Heart right ventricle (tissue), 16 donors: Measurements from ENCODE around the gene TRAPPC6A. TPM values are rescaled to one million over a fixed set of nuclear protein-coding genes. Genes with fewer than 3 reads are reported as not detected.
A peak's percentile ranks its signal among the peaks of the same experiment; 100 is the strongest.

Experiments
- ATAC-seq, 8 donors: fragments of 200-7000 bp; cut with Tn5 transposase; one replicate each; pipeline ENCODE4 v1.9.1; 2020; ENCODE audit warnings: mild to moderate bottlenecking in 8 of 8, moderate library complexity in 8 of 8, moderate number of reproducible peaks in 1 of 8
- DNase-seq, 2 donors: peaks; one replicate each; pipeline ENCODE4 v3.0.0-alpha.2; 2020
- H3K27ac ChIP-seq, 10 donors: fragments of 200-600 bp; sonication (generic) in 2 of 10; one replicate each; pipeline versions ENCODE4 v1.5.0 to v1.8.0; 2020 to 2022; ENCODE audit warnings: mild to moderate bottlenecking in 3 of 10
- H3K27me3 ChIP-seq, 7 donors: fragments of 200-600 bp; one replicate each; pipeline ENCODE4 v1.8.0; 2021 to 2022; ENCODE audit warnings: mild to moderate bottlenecking in 2 of 7
- H3K36me3 ChIP-seq, 9 donors: fragments of 200-600 bp; sonication (generic) in 1 of 9; one replicate each; pipeline versions ENCODE4 v1.5.0 to v1.8.0; 2020 to 2022; ENCODE audit warnings: mild to moderate bottlenecking in 2 of 9
- H3K4me1 ChIP-seq, 9 donors: fragments of 200-600 bp; sonication (generic) in 1 of 9; one replicate each; pipeline versions ENCODE4 v1.5.0 to v1.8.0; 2020 to 2022; ENCODE audit warnings: mild to moderate bottlenecking in 4 of 9
- H3K4me3 ChIP-seq, 10 donors: fragments of 200-600 bp; sonication (generic) in 2 of 10; one replicate each; pipeline versions ENCODE4 v1.5.0 to v1.8.0; 2020 to 2022; ENCODE audit warnings: mild to moderate bottlenecking in 7 of 10, moderate library complexity in 2 of 10
- H3K9me3 ChIP-seq, 11 donors: fragments of 200-600 bp in 10 of 11; sonication (generic) in 2 of 11; one replicate each; pipeline versions ENCODE4 v1.5.0 to v1.8.0; 2013 to 2022; ENCODE audit warnings: mild to moderate bottlenecking in 2 of 11, control low read depth in 1 of 11, moderate library complexity in 1 of 11
- CTCF ChIP-seq, 9 donors: fragments of 200-600 bp; sonication (generic) in 2 of 9; IDR thresholded peaks; one replicate each; pipeline versions ENCODE4 v1.5.0 to v1.8.0; 2021 to 2022; ENCODE audit warnings: antibody characterized with exemption in 9 of 9, mild to moderate bottlenecking in 5 of 9, moderate library complexity in 1 of 9
- WGBS, 2 donors: extraction: QIAGEN DNeasy Blood & Tissue Kit; methylation state at CpG; one replicate each; pipeline ENCODE4 v1.1.7; 2013; ENCODE audit warnings: inconsistent platforms in 1 of 2; 5-methylcytosine and 5-hydroxymethylcytosine counted together
- intact Hi-C, 10 donors: fragments of 100-400 bp; cut with DNase I; formaldehyde crosslinking; loops; one replicate each; pipeline versions ENCODE4 v1.11.1 to v1.14.2; 2022
- polyA plus RNA-seq, 2 donors: library from polyadenylated mRNA; stranded (reverse); fragments of 200-250 nt; gene quantifications; one replicate each; pipeline ENCODE4 v1.2.3, GENCODE V29; 2013
- total RNA-seq, 10 donors: library from RNA; stranded (reverse); fragmentation: NEBNext Ultra II Directional in 3 of 10; extraction: Animal tissue kit (Norgen Biotek cat#: 25700) in 3 of 10; gene quantifications; one replicate each; pipeline versions ENCODE4 v1.2.1 to v1.2.4, GENCODE V29; 2021 to 2023
- donor health status: Arrhythmogenic right ventricular cardiomyopathy.
- donor health status: ischemic (EF 13 %, LVEDD 7.1; RV severe dilation, severe dysfunction).
- donor health status: healthy with polysubstance abuse.
- donor health status: DM: no; HTN: yes; CAD: no.
- donor health status: DM: no; HTN: no; CAD: no.
- donor health status: ischemic (EF 25% LVEDD 6.9; RV normal size, moderate dysfunction).
- donor health status: ischemic (EF 25% LVEDD 5.7; RV mildly dilated, moderate dysfunction).
- donor health status: healthy.
- donor health status: DM: yes; HTN: yes; CAD: no.
- donor health status: Ischemic cardiomyopathy.
- donor health status: ischemic (EF 35%, LVEDD 5.7; RV mildly dilated, moderate dysfunction).
- donor health status: nonischemic (EF 11% LVEDD 7.7; RV severe dilation, severe dysfunction).
- donor health status: DM: yes; HTN: yes; CAD: no.
- donor health status: PGD.
- donor health status: ischemic (EF 29% LVEDD 5.4; RV normal size, mild dysfunction).
- donor health status: nonischemic (EF 23%, LVEDD 6.1; RV moderate dilation, normal function).

The TRAPPC6A gene
- total and polyA plus RNA-seq, 12 donors: 14.3 to 24.9 (median 16.8) TPM

GRCh38 chr19:45133661-45134060, 44.4 kb downstream of the TRAPPC6A start:
- ATAC-seq: no peak
- DNase-seq: no peak
- Histone ChIP-seq H3K9me3 (no peaks in the 10 kb centered on the region), H3K36me3 (peaks cover 0 to 11% (median 0%) of the 10 kb centered on the region in 9 donors), H3K4me1 (peaks cover 6 to 28% (median 21%) of the 10 kb centered on the region in 9 donors), H3K4me3 (no peak overlapping the region), H3K27ac (no peak overlapping the region), H3K27me3 (no peaks in the 10 kb centered on the region)
- intact Hi-C loops: no loop called here
- 86 to 88% methylated on average over 8 of the region's 8 CpGs for WGBS, 2 donors
- TF ChIP-seq CTCF (IDR thresholded peaks at IDR 0.05): no peak

- H3K9me3 ChIP-seq: no peaks in the 10 kb centered on the region
- DNase-seq: no peak
- peaks cover 0 to 14% (median 0%) of the 10 kb centered on the region in 9 donors for H3K36me3 ChIP-seq
- no peak overlapping the region for H3K4me3 ChIP-seq
- peak in 2 of 9 donors; percentile 8 to 10 for TF ChIP-seq CTCF (IDR thresholded peaks at IDR 0.05)
- peaks cover 0 to 6% (median 2%) of the 10 kb centered on the region in 9 donors for H3K4me1 ChIP-seq
- intact Hi-C loops: no loop called here
- no peak overlapping the region for H3K27ac ChIP-seq
- WGBS, 2 donors: 70% methylated on average over 13 of the region's 13 CpGs
- ATAC-seq: peak in 1 of 8 donors; percentile 31
- H3K27me3 ChIP-seq: no peaks in the 10 kb centered on the region
Observed at GRCh38 chr19:45130888-45131615, 47.0 kb downstream of the TRAPPC6A start.

- Histone ChIP-seq H3K4me3 (no peak overlapping the region), H3K27me3 (no peaks in the 10 kb centered on the region), H3K9me3 (no peaks in the 10 kb centered on the region), H3K4me1 (peaks cover 0 to 7% (median 0%) of the 10 kb centered on the region in 9 donors), H3K27ac (no peak overlapping the region), H3K36me3 (peaks cover 0 to 14% (median 0%) of the 10 kb centered on the region in 9 donors)
- no peak for DNase-seq
- ATAC-seq: no peak
- intact Hi-C loops: no loop called here
- no peak for TF ChIP-seq CTCF (IDR thresholded peaks at IDR 0.05)
- WGBS, 2 donors: 87 to 91% methylated on average over 13 of the region's 13 CpGs
Observed at GRCh38 chr19:45130236-45130635, 47.8 kb downstream of the TRAPPC6A start.

GRCh38 chr19:45128806-45129205, 49.2 kb downstream of the TRAPPC6A start:
- Histone ChIP-seq H3K27me3 (no peaks in the 10 kb centered on the region), H3K36me3 (peaks cover 0 to 6% (median 0%) of the 10 kb centered on the region in 9 donors), H3K9me3 (no peaks in the 10 kb centered on the region), H3K4me3 (no peak overlapping the region), H3K4me1 (peaks cover 0 to 7% (median 0%) of the 10 kb centered on the region in 9 donors), H3K27ac (no peak overlapping the region)
- no peak for TF ChIP-seq CTCF (IDR thresholded peaks at IDR 0.05)
- intact Hi-C loops: no loop called here
- ATAC-seq (no peak), DNase-seq (no peak)
- WGBS, 2 donors: 91 to 94% methylated on average over 5 of the region's 5 CpGs
